ENCODE data around the gene PRKCSH. TPM values are rescaled to one million over a fixed set of nuclear protein-coding genes. Genes with fewer than 3 reads are reported as not detected.

PRKCSH gene
- polyA plus RNA-seq, 3 donors: 24.9 to 172 (median 28.4) TPM

- peak overlapping the region in 1 of 2 donors; percentile 94 for H3K4me3 Mint-ChIP-seq
- Histone ChIP-seq H3K36me3 (replicated peaks in 1 of 2; ENCODE audit: control insufficient read depth in 1 of 2, insufficient read depth in 2 of 2, low read length in 2 of 2) (no peaks in the 10 kb centered on the region), H2AFZ (ENCODE audit: insufficient read depth, low read depth, low read length, poor library complexity, severe bottlenecking) (no peak overlapping the region), H3K27ac (ENCODE audit: low read depth in 1 of 2, low read length in 2 of 2) (no peak overlapping the region), H3K4me1 (ENCODE audit: control insufficient read depth in 1 of 2, insufficient read depth in 2 of 2, low read length in 2 of 2) (peaks cover 34 to 42% of the 10 kb centered on the region in 2 donors), H3K27me3 (ENCODE audit: control insufficient read depth in 2 of 2, insufficient read depth in 2 of 2, low read length in 2 of 2) (peaks cover 29 to 53% of the 10 kb centered on the region in 2 donors), H3K4me2 (replicated peaks; ENCODE audit: extremely low read depth, low read length, poor library complexity, severe bottlenecking) (no peak overlapping the region), H3K4me3 (replicated peaks in 1 of 3; ENCODE audit: low read depth in 2 of 3, low read length in 3 of 3) (no peak overlapping the region), H3K9ac (ENCODE audit: insufficient read depth, low read length, poor library complexity, severe bottlenecking) (no peak overlapping the region), H3K9me3 (replicated peaks in 1 of 2; ENCODE audit: control insufficient read depth in 1 of 2, insufficient read depth in 1 of 2, low read length in 2 of 2) (peaks cover 3 to 14% of the 10 kb centered on the region in 2 donors), H3K79me2 (ENCODE audit: insufficient read depth, low read length) (no peaks in the 10 kb centered on the region), H4K20me1 (ENCODE audit: insufficient read depth, low read length) (no peaks in the 10 kb centered on the region)
- H3K27ac Mint-ChIP-seq: no peak overlapping the region
- H3K9me3 Mint-ChIP-seq: peaks cover 0 to 29% (median 12%) of the 10 kb centered on the region in 7 donors
- H3K4me1 Mint-ChIP-seq: peaks cover 38% of the 10 kb centered on the region
- DNase-seq: no peak
- TF ChIP-seq CTCF (IDR thresholded peaks at IDR 0.05): no peak
- peaks cover 46 to 64% (median 56%) of the 10 kb centered on the region in 3 donors for H3K27me3 Mint-ChIP-seq (ENCODE audit: low read depth in 3 of 3)
- intact Hi-C loops (cut with micrococcal nuclease): loop anchor here (5.0 kb wide), 1 partner anchor 41 kb away; the partner anchor contains the start of gene EPOR (in 2 of the 2)
- WGBS (ENCODE audit: insufficient coverage): 20% methylated on average over 20 of the region's 22 CpGs
- H3K36me3 Mint-ChIP-seq: peaks cover 2 to 3% of the 10 kb centered on the region in 2 donors
Observed at GRCh38 chr19:11423791-11424181, 11.6 kb upstream of the PRKCSH start.

GRCh38 chr19:11425719-11426457 is 9.5 kb upstream of the PRKCSH start:
- H3K9me3 ChIP-seq (replicated peaks in 1 of 2; ENCODE audit: control insufficient read depth in 1 of 2, insufficient read depth in 1 of 2, low read length in 2 of 2): peaks cover 3 to 13% of the 10 kb centered on the region in 2 donors
- 92% methylated on average over 25 of the region's 28 CpGs for WGBS (ENCODE audit: insufficient coverage)
- Mint-ChIP-seq H3K27ac (no peak overlapping the region), H3K36me3 (peaks cover 2 to 3% of the 10 kb centered on the region in 2 donors), H3K9me3 (peaks cover 0 to 29% (median 11%) of the 10 kb centered on the region in 7 donors), H3K27me3 (ENCODE audit: low read depth in 3 of 3) (peaks cover 37 to 48% (median 39%) of the 10 kb centered on the region in 3 donors), H3K4me1 (peaks cover 27% of the 10 kb centered on the region), H3K4me3 (no peak overlapping the region)
- H3K27me3 ChIP-seq (ENCODE audit: control insufficient read depth in 2 of 2, insufficient read depth in 2 of 2, low read length in 2 of 2): peaks cover 15 to 34% of the 10 kb centered on the region in 2 donors
- H4K20me1 ChIP-seq (ENCODE audit: insufficient read depth, low read length): no peaks in the 10 kb centered on the region
- H3K79me2 ChIP-seq (ENCODE audit: insufficient read depth, low read length): no peaks in the 10 kb centered on the region
- no peak overlapping the region for H3K27ac ChIP-seq (ENCODE audit: low read depth in 1 of 2, low read length in 2 of 2)
- intact Hi-C loops (cut with micrococcal nuclease): no loop called here
- no peak overlapping the region for H3K9ac ChIP-seq (ENCODE audit: insufficient read depth, low read length, poor library complexity, severe bottlenecking)
- H2AFZ ChIP-seq (ENCODE audit: insufficient read depth, low read depth, low read length, poor library complexity, severe bottlenecking): no peak overlapping the region
- no peak overlapping the region for H3K4me3 ChIP-seq (replicated peaks in 1 of 3; ENCODE audit: low read depth in 2 of 3, low read length in 3 of 3)
- H3K4me1 ChIP-seq (ENCODE audit: control insufficient read depth in 1 of 2, insufficient read depth in 2 of 2, low read length in 2 of 2): peaks cover 23 to 24% of the 10 kb centered on the region in 2 donors
- no peak overlapping the region for H3K4me2 ChIP-seq (replicated peaks; ENCODE audit: extremely low read depth, low read length, poor library complexity, severe bottlenecking)
- no peak for TF ChIP-seq CTCF (IDR thresholded peaks at IDR 0.05)
- DNase-seq: no peak
- H3K36me3 ChIP-seq (replicated peaks in 1 of 2; ENCODE audit: control insufficient read depth in 1 of 2, insufficient read depth in 2 of 2, low read length in 2 of 2): no peaks in the 10 kb centered on the region
